ENCODE data around the gene KIFAP3.
"Not testable (repeated sequence)": the region's sequence is repeated elsewhere in the genome, so short reads cannot be mapped to it uniquely, and the experiment has no call there.

Gene KIFAP3

GRCh38 chr1:169968174-169968573 lies 106.3 kb downstream of the KIFAP3 start:
- DNase-seq: no peak

- no peak for DNase-seq
These were observed 110.3 kb downstream of the KIFAP3 start for GRCh38 chr1:169964206-169964605.

GRCh38 chr1:169959686-169960085 lies 114.8 kb downstream of the KIFAP3 start:
- DNase-seq: no peak

GRCh38 chr1:169958987-169959386 lies 115.5 kb downstream of the KIFAP3 start:
- DNase-seq: no peak

- no peak for DNase-seq
These were observed 116.6 kb downstream of the KIFAP3 start for GRCh38 chr1:169957884-169958283.

- no peak for DNase-seq
These were observed 123.4 kb downstream of the KIFAP3 start for GRCh38 chr1:169951108-169951507.

GRCh38 chr1:169949139-169949538 lies 125.4 kb downstream of the KIFAP3 start:
- no peak for DNase-seq

- DNase-seq: no peak
These were observed 128.3 kb downstream of the KIFAP3 start for GRCh38 chr1:169946206-169946605.

GRCh38 chr1:169945181-169945580 lies 129.3 kb downstream of the KIFAP3 start:
- no peak for DNase-seq

GRCh38 chr1:169944621-169945020 lies 129.9 kb downstream of the KIFAP3 start:
- DNase-seq: no peak

- no peak for DNase-seq
These were observed 130.4 kb downstream of the KIFAP3 start for GRCh38 chr1:169943963-169944526.

- no peak for DNase-seq
These were observed 132.3 kb downstream of the KIFAP3 start for GRCh38 chr1:169941982-169942830.

GRCh38 chr1:169933984-169934725 lies 140.3 kb downstream of the KIFAP3 start:
- DNase-seq: no peak

GRCh38 chr1:169931795-169932231 lies 142.7 kb downstream of the KIFAP3 start:
- DNase-seq: no peak

GRCh38 chr1:169929210-169929526 lies 145.3 kb downstream of the KIFAP3 start:
- DNase-seq: no peak

- peak; percentile 80 for DNase-seq
These were observed 145.9 kb downstream of the KIFAP3 start for GRCh38 chr1:169928438-169929209.

- peak; percentile 32 for DNase-seq
These were observed 148.7 kb downstream of the KIFAP3 start for GRCh38 chr1:169925505-169926482.

- DNase-seq: no peak
These were observed 149.7 kb downstream of the KIFAP3 start for GRCh38 chr1:169924829-169925228.

- DNase-seq: no peak
These were observed 150.4 kb downstream of the KIFAP3 start for GRCh38 chr1:169924063-169924462.

GRCh38 chr1:169921080-169921479 lies 153.4 kb downstream of the KIFAP3 start:
- no peak for DNase-seq

- DNase-seq: no peak
These were observed 155.6 kb downstream of the KIFAP3 start for GRCh38 chr1:169918927-169919326.

GRCh38 chr1:169918220-169918619 lies 156.3 kb downstream of the KIFAP3 start:
- DNase-seq: not testable (repeated sequence)
